ENCODE measurements around the gene ST3GAL6.
A peak's percentile ranks its signal among the peaks of the same experiment; 100 is the strongest.

ST3GAL6 gene

DNA sequence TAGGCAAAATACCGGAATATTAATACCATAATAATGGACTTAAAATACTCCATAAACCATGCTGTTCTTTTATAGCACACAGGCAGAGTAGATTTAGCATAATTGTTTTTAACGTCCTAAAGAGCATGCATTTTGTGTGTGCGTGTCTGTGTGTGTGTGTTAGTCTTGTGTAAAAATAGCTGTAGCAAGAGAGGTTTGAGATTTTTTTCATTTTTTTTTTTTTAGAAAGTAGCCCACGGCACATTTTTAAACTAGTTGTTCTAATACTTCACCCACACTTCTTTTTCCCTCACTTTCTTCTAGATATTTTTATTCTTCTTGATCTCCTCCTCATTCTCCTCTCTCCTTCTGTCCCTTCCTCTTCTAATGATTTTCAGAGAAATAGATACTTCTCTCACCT lies 7.5 kb upstream of the ST3GAL6 start:
- no peak for DNase-seq
- Mint-ChIP-seq H3K27ac (no peak overlapping the region), H3K4me3 (no peak overlapping the region), H3K27me3 (peaks cover 11% of the 10 kb centered on the region), H3K9me3 (no peaks in the 10 kb centered on the region), H3K4me1 (no peaks in the 10 kb centered on the region)
- ATAC-seq: no peak

DNA sequence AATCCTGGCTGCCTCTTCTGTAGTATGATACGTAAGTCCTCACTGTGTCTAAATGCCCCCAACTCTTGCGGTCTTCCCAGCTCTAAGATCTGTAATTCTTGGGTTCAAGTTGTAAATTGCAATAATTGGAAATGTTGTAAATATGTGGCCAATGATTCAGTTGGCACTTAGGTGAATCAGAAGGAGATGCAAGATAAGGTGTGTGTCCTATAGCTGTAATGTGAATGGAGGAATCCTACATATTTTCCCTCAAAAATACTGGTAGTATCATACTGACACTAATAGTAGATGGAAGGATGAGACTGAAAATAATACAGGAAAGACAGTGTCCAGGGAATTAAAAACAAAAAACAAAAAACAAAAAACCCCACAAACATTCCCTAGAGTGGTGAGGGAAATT lies 3.5 kb upstream of the ST3GAL6 start:
- Mint-ChIP-seq H3K27ac (no peak overlapping the region), H3K4me1 (no peaks in the 10 kb centered on the region), H3K9me3 (no peaks in the 10 kb centered on the region), H3K4me3 (no peak overlapping the region), H3K27me3 (peaks cover 26% of the 10 kb centered on the region)
- DNase-seq (no peak), ATAC-seq (no peak)

DNA sequence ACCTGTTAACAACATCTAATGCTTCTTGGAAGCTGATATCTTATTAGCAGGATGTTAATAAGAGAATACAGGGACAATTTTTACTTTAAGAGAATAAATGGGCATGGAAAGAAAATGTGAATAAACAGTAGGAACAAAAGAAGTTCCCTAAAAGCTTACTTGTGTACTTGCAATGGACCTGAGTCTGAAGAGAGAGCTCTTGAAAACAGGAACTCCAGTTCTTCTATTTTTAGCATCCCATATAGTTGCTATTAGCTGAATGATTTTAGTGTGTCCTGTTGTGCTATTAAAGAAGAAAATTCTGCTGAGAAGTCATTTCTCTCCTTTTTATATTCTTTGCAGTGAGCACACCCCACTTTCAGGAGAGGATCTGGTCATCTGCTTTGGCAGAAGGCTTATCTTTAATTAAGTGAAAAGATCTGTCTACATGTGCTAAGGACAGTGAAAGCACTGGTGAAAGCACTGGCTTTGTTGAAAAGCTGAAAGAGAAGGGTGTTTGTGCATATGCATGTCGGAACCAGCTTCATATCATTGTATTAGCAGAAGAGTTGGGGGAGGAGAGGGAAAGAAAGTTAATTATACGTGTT lies 1.4 kb upstream of the ST3GAL6 start:
- H3K4me3 Mint-ChIP-seq: no peak overlapping the region
- no peaks in the 10 kb centered on the region for H3K9me3 Mint-ChIP-seq
- DNase-seq (no peak), ATAC-seq (no peak)
- no peaks in the 10 kb centered on the region for H3K4me1 Mint-ChIP-seq
- peaks cover 16% of the 10 kb centered on the region for H3K27me3 Mint-ChIP-seq
- H3K27ac Mint-ChIP-seq: no peak overlapping the region

DNA sequence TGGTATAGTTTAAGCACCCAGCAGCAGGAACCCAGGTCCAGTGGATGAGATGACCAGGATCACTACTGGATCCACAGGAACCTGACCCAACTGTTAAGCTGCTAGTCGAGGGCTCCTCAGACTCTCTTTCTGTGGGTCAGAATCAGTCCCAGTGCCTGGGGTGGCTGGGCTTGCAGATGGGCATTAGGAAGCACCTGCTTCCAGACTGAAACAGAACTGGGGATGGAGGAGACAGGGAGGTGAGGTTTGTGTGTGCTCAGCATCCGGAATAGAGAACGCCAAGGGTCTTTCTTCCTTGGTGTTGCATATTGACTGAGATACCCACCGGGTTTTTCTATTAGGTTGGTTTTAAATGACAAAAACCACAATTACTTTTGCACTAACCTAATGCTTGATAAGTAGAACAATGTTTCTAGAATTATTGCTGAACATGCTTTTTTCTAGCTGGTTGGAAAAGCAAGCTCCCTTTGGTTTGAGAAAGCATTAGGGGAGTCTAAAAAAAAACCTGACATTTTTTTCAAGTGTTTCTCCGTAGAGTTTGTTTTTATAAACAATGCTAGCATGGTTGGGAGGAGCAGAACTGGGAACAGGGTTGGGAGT lies 779 bp downstream of the ST3GAL6 start:
- Mint-ChIP-seq H3K4me1 (no peaks in the 10 kb centered on the region), H3K27ac (no peak overlapping the region), H3K9me3 (no peaks in the 10 kb centered on the region), H3K4me3 (no peak overlapping the region), H3K27me3 (peaks cover 16% of the 10 kb centered on the region)
- ATAC-seq (no peak), DNase-seq (no peak)

DNA sequence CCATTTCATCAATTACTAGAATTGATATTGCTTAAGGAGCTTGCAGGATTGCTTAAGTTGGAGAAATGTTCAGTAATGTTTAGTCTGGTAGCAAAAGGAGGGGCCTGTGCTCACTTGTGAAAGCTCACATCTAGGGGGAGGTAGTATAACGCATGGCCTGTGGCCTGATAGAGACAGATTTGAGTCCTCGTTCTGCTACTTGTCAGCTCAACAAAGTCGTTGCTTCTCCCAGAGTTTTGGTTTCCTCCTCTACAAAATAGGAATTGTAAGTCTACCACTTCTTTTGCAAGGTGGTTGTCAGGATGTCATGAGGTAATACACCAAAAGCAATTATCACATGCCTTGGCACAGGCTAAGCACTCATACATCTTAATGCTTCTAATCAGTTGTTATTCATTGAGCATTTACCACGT lies 1.3 kb downstream of the ST3GAL6 start:
- Mint-ChIP-seq H3K27me3 (peaks cover 16% of the 10 kb centered on the region), H3K4me3 (no peak overlapping the region), H3K4me1 (no peaks in the 10 kb centered on the region), H3K27ac (no peak overlapping the region), H3K9me3 (no peaks in the 10 kb centered on the region)
- DNase-seq: no peak
- no peak for ATAC-seq

DNA sequence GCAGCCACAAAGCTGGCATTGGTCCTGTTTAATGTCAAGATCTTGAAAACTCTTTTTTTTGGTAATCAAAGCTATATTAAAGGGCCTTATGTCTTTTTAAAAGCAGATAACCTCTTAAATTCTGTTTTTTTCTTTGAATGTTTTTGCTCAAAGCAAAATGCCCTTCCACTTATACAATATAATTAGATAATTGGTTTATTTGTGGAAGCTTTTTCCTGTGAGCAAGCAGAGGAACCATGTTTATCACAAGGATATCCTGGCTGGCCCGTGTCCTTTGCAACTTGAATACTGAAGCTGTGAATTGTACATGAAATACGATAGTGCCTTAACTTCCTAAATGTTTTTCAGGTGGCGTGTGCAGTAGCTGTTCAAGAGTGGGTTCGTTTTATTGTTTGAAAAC lies 2.6 kb downstream of the ST3GAL6 start:
- Mint-ChIP-seq H3K27me3 (peaks cover 16% of the 10 kb centered on the region), H3K4me1 (peaks cover 7% of the 10 kb centered on the region), H3K9me3 (no peaks in the 10 kb centered on the region), H3K4me3 (no peak overlapping the region), H3K27ac (no peak overlapping the region)
- no peak for DNase-seq
- no peak for ATAC-seq

DNA sequence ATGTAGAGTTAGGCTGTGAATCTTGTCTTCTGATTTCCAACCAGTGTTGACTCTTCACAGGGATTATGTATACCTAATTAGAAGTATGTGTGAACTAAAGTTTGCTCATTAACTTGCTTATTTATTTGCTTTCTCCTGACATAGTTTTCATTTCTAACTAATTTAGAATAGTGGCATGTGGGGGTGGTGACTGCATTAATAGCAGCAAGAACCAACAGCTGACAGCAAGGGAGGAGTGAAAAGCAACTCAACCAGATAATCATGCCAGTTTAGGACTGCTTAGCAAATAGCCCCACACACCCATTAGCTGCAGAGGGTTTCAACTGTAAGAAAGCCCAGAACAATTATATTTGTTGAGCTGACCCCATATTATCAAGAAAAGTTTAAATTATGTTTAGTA lies 3.8 kb downstream of the ST3GAL6 start:
- ATAC-seq: no peak
- Mint-ChIP-seq H3K4me3 (no peak overlapping the region), H3K27me3 (peaks cover 16% of the 10 kb centered on the region), H3K9me3 (no peaks in the 10 kb centered on the region), H3K27ac (no peak overlapping the region), H3K4me1 (peaks cover 7% of the 10 kb centered on the region)
- no peak for DNase-seq

DNA sequence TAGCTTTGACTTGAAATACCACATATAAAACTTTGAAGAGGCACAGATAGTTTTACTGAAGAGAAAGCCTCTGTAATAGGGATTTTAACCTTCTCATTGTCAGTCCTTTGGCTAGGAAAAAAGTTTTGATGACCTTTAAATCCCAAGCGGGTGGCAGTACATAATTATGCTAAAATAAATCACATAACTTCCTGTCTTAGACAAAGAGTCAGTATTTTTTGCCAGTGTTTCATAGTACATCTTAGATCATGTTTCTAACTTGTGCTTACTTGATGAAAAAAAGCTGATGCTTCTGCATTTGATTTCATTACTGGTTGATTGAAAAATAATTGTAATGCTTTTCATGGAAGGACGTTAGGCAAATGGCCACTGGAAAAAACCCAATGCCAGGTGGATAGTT lies 5.8 kb downstream of the ST3GAL6 start:
- H3K27me3 Mint-ChIP-seq: peaks cover 4% of the 10 kb centered on the region
- H3K9me3 Mint-ChIP-seq: no peaks in the 10 kb centered on the region
- H3K27ac Mint-ChIP-seq: no peak overlapping the region
- no peak for ATAC-seq
- no peak overlapping the region for H3K4me3 Mint-ChIP-seq
- H3K4me1 Mint-ChIP-seq: peaks cover 7% of the 10 kb centered on the region
- DNase-seq: no peak

DNA sequence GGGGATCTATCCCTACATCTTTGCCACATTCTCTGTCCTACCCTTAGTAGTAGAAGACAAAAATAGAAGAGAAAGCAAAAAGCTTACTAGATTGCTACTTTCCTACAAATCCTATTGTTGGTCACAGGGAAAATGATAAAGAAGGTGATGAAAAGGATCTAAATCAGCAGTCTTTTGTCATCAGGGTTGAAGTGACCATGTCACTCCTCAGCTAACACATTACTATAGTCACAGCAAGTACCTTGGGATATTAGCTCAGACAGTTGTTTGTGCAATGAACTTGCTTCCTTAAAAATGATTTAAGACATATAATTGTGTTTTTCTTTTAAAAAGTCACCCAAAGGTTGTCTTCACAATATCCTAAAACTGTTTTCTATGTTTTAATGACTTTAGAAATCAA lies 6.3 kb downstream of the ST3GAL6 start:
- peaks cover 7% of the 10 kb centered on the region for H3K4me1 Mint-ChIP-seq

DNA sequence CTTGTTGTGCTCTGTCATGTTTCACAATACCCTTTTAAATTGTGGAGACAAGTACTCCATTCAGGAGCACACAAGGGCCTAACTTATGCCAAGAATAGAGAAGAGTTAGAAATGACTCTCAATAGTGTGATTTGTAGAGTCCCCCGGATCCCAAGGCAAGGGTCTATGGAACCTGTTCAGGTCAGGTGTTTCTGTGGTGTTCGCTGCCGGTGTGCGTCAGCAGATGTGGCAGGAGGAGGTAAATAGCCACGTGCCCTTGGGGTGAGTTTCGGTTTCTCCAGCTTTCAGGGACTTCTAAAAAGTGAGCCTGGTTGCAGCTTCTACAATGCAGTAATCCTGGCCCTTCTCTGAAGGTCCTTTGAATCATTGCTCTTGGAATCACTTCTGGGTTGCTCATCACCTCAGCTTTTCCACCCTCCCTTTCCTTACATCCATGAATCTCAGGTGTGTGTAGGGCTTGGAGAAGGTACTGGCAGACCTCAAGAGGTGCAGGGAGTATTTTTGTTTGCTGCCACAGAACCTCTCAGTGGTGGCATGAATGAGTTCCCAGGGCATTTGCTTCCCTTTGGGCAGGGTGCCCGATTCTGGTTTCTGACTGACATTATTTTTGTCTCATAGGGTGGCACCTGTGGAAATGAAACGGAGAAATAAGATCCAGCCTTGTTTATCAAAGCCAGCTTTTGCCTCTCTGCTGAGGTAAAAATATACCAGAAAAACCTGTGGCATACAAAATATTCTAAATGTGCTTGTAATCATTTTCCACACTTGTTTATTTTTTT lies 7.3 kb downstream of the ST3GAL6 start:
- ATAC-seq: peak; percentile 61
- Mint-ChIP-seq H3K27ac (no peak overlapping the region), H3K4me3 (peak overlapping the region in 1 of 2 donors; percentile 8), H3K4me1 (peaks cover 7% of the 10 kb centered on the region), H3K9me3 (no peaks in the 10 kb centered on the region), H3K27me3 (peaks cover 13% of the 10 kb centered on the region)
- no peak for DNase-seq

More for the DNA sequence above, 6.3 kb downstream of the ST3GAL6 start:
- no peak overlapping the region for H3K4me3 Mint-ChIP-seq
- no peaks in the 10 kb centered on the region for H3K9me3 Mint-ChIP-seq
- DNase-seq (no peak), ATAC-seq (no peak)
- H3K27me3 Mint-ChIP-seq: peaks cover 7% of the 10 kb centered on the region
- no peak overlapping the region for H3K27ac Mint-ChIP-seq

DNA sequence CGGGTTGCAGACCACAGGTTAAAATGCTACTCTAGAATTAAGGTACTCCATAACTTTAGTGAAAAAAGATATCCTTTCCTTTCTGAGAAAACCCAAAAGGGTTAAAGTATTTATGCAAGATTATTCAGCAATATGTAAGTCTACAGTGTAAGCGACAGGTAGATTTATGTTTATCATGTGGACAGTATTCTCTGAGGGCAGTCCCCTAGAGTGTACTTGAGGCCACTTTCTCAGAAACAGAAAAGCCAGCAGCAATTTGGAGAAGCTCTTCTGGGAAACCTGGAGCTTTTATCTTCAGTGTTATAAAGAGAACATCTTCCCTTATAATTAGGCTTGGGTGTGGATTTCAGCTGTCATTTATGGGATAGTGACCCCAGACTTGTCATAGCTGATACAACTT lies 8.9 kb downstream of the ST3GAL6 start:
- ATAC-seq: no peak
- Mint-ChIP-seq H3K27ac (no peak overlapping the region), H3K4me1 (peaks cover 7% of the 10 kb centered on the region), H3K4me3 (no peak overlapping the region), H3K9me3 (no peaks in the 10 kb centered on the region), H3K27me3 (peaks cover 21% of the 10 kb centered on the region)
- no peak for DNase-seq

DNA sequence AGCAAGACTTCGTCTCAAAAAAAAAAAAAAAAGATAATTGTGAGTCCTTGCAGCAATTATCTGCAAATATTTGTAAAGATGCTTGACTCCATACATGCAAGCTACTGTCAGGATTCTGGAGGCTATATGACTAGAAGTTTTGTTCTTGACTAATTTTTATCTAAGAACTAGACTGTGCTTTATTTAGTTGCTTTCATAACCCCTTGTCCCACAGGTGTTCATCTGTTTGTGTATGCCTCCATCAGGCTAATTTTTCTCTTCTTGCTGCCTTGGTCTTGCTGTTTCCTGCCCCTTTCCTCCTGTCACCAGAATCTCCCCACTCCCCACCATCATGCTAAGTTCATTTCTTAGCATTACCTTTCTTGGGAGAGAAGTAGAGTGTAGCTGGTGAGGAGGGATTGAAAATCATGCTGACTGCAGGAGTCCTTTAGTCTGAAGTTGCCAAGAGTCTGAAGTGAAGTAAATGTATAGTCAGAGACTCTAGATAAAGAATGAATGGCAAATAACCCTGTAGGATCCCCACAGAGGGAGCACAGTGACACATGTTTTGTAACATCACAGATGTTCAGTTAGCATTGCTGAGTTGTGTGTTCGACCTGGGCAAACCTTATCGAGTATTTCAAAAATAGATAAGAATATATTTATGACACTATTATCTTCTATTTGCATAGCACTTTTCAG lies 12.5 kb downstream of the ST3GAL6 start:
- Mint-ChIP-seq H3K27ac (no peak overlapping the region), H3K27me3 (peaks cover 42% of the 10 kb centered on the region), H3K4me1 (peaks cover 18% of the 10 kb centered on the region), H3K9me3 (no peaks in the 10 kb centered on the region), H3K4me3 (no peak overlapping the region)
- ATAC-seq (no peak), DNase-seq (no peak)

DNA sequence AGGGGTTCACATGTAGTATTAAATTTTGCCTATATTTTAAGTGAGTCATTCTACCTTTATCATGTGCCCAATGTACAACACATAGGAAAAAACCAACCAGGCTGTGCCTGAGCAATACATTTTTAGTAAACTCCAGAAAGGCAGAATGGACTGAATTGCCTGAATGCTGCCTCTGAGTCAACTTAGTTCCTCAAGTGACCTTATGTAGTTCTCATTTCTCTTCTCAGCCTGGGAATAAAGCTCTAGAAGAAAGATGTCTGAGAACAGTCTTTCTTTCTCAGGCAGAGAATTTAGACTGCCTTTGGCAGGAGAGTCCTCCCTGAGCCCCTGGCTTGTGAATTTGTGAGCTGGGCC lies 13.0 kb downstream of the ST3GAL6 start:
- ATAC-seq: no peak
- H3K9me3 Mint-ChIP-seq: no peaks in the 10 kb centered on the region
- no peak overlapping the region for H3K4me3 Mint-ChIP-seq
- no peak overlapping the region for H3K27ac Mint-ChIP-seq
- H3K27me3 Mint-ChIP-seq: peaks cover 42% of the 10 kb centered on the region
- no peak for DNase-seq
- peaks cover 18% of the 10 kb centered on the region for H3K4me1 Mint-ChIP-seq

DNA sequence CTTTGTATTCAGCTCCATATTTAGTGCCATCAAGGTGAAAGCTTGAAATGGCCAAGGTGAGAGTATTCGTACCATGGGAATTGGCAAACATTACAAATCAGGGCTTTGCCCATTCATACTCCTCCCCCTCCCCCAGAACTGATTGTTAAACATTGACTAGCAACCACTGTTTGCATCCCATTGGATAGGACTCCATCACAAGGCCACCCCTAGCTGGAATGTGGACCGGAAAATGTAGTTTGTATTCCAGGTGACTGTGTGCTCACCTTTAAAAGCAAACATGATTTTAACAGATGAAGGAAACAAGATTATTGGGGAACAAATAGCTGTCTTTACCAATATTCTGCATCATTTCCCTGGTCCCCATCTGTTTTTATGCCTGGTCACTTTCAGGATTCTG lies 14.1 kb downstream of the ST3GAL6 start:
- Mint-ChIP-seq H3K27me3 (peaks cover 42% of the 10 kb centered on the region), H3K27ac (no peak overlapping the region), H3K9me3 (no peaks in the 10 kb centered on the region), H3K4me3 (no peak overlapping the region), H3K4me1 (peaks cover 18% of the 10 kb centered on the region)
- no peak for ATAC-seq
- DNase-seq: no peak

DNA sequence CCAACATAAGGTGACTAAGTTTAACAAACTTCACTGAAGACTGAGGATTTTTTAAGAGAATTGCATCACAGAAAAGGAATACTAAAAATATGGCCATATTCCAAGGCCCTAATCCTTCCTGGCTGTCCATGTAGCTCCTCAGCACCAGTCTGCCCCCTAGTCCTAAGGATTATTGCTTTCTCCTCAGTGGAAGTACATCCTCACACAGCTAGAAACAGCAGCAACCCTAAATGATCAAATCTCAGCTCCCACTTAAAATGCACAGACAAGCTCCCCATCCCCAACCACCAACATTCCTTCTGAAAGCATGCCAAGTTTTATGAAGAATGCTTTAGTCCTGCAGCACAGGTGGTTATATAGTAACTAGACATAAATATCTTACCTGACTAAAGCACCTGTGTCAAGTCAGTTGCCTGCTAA lies 14.7 kb downstream of the ST3GAL6 start:
- Mint-ChIP-seq H3K27ac (no peak overlapping the region), H3K27me3 (peaks cover 42% of the 10 kb centered on the region), H3K9me3 (no peaks in the 10 kb centered on the region), H3K4me3 (no peak overlapping the region), H3K4me1 (peaks cover 18% of the 10 kb centered on the region)
- ATAC-seq: no peak
- no peak for DNase-seq

DNA sequence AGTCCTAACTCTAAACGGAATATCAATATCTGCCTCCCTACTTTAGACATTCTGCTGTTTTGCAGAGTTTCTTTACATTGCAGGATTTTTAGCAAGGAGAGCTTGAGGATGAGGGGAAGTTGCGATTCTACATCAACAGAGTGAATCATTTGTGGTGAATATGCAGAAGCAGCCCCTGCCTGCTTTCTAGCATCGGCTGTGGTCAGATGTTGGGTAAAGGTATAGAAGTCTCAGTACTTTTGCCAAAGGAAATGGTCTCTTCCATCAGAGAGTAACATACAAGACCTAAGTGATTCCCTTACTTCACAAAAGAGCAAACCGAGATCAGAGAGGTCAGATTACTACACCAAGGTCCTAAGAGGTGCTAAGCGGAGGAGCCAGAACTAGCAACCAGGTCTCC lies 15.2 kb downstream of the ST3GAL6 start:
- H3K4me3 Mint-ChIP-seq: no peak overlapping the region
- peak in 1 of 2 donors; percentile 22 for DNase-seq
- peaks cover 18% of the 10 kb centered on the region for H3K4me1 Mint-ChIP-seq
- H3K27me3 Mint-ChIP-seq: peaks cover 42% of the 10 kb centered on the region
- ATAC-seq: peak; percentile 77
- H3K9me3 Mint-ChIP-seq: no peaks in the 10 kb centered on the region
- H3K27ac Mint-ChIP-seq: no peak overlapping the region

All from stimulated activated naive CD8-positive, alpha-beta T cell treated with anti-CD3 and anti-CD28 coated beads, Interleukin-15, amount 100 ng/mL, for 72 hours (primary cell).